ENCODE data around the gene ALG1L2.
"Not testable (repeated sequence)": the region's sequence is repeated elsewhere in the genome, so short reads cannot be mapped to it uniquely, and the experiment has no call there.

GRCh38 chr3:130120291-130120690, 38.7 kb downstream of the ALG1L2 start:
- TF ChIP-seq POLR2A (IDR thresholded peaks at IDR 0.05; ENCODE audit: low read depth); CTCF (IDR thresholded peaks at IDR 0.05); EP300 (IDR thresholded peaks at IDR 0.05); POLR2AphosphoS5 (IDR thresholded peaks at IDR 0.05): not testable (repeated sequence)

Measured in esophagus muscularis mucosa (tissue), 4 donors.